Measurements from ENCODE around the gene WBP1L. TPM values are rescaled to one million over a fixed set of nuclear protein-coding genes. Genes with fewer than 3 reads are reported as not detected.
"Not testable (repeated sequence)": the region's sequence is repeated elsewhere in the genome, so short reads cannot be mapped to it uniquely, and the experiment has no call there.

The WBP1L gene
- total RNA-seq, 1 experiment from 2014 or later, result 21.0 TPM

DNA sequence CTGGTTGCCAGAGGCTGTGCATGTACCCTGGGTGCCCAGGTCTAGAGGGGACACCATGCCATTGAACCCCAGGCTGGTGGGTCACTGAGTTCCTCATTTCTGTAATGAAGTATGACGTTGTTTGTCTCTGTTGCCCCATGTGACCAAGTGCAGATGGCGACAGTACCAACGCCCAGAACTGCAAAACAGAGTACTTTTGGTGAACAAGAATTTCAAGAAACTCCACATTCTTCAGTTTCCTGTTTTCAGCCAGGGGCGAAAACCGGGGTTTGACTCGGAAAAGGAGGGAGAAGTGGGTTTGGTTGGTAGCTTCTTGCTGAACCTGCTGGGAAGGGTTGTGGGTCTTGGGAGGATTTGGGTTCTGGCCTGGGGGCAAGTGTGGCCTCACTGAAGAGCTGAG lies 75.3 kb downstream of the WBP1L start:
- Histone ChIP-seq H3K27me3 (replicated peaks) (no peaks in the 10 kb centered on the region), H3K4me3 (no peak overlapping the region), H3K9me3 (replicated peaks) (no peaks in the 10 kb centered on the region), H3K36me3 (peaks cover 6% of the 10 kb centered on the region; the same call in 1 of the 2 replicates), H3K27ac (no peak overlapping the region), H3K4me1 (replicated peaks) (peaks cover 28% of the 10 kb centered on the region)
- no peak for DNase-seq (ENCODE audit: low read depth in 1 of 2, low spot score in 2 of 2)

DNA sequence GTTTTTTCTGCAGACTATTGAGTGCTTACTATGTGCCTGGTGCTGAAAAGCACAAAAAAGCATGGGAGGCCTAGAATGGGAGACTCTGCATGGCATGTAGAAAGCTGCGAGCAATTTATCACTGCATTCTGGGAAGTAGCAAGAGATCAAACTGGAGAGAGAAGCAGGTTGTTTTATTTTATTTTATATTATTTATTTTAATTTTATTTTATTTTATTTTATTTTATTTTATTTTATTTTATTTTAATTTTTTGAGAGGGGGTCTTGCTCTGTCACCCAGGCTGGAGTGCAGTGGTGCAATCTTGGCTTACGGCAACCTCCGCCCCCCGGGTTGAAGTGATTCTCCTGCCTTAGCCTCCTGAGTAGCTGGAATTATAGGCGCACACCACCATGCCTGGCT lies 76.3 kb downstream of the WBP1L start:
- not testable (repeated sequence) for H3K27ac ChIP-seq; H3K9me3 ChIP-seq (replicated peaks); H3K27me3 ChIP-seq (replicated peaks); DNase-seq (ENCODE audit: low read depth in 1 of 2, low spot score in 2 of 2); H3K4me3 ChIP-seq; H3K36me3 ChIP-seq
- H3K4me1 ChIP-seq (replicated peaks), result peaks cover 19% of the 10 kb centered on the region

DNA sequence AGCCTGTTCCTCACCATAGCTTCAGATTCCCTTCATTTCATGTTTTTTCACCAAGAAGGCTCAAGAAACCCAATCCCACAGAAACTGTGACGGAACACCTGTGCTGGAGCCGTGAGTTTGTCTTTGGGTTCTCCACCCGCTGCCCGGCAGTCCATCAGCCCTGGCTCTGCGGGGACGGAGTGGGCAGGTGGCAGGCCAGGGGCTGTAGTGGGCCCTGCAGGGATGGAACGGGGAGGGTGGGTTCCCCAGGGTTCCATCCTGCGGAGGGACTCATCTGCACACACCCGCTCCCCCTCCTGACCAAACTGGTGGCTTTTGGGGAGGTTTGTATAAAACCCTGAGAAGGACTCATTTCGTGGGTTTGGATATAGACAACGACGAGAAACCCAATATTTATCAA lies 78.5 kb downstream of the WBP1L start:
- no peak for DNase-seq (ENCODE audit: low read depth in 1 of 2, low spot score in 2 of 2)
- H3K4me1 ChIP-seq (replicated peaks), result no peaks in the 10 kb centered on the region
- no peak overlapping the region for H3K27ac ChIP-seq
- no peaks in the 10 kb centered on the region for H3K9me3 ChIP-seq (replicated peaks)
- no peak overlapping the region for H3K4me3 ChIP-seq
- no peaks in the 10 kb centered on the region for H3K27me3 ChIP-seq (replicated peaks)
- H3K36me3 ChIP-seq, result no peaks in the 10 kb centered on the region

GRCh38 chr10:102824664-102825063 lies 80.9 kb downstream of the WBP1L start:
- no peak overlapping the region for H3K4me3 ChIP-seq
- no peaks in the 10 kb centered on the region for H3K27me3 ChIP-seq (replicated peaks)
- H3K4me1 ChIP-seq (replicated peaks), result no peaks in the 10 kb centered on the region
- no peak for DNase-seq (ENCODE audit: low read depth in 1 of 2, low spot score in 2 of 2)
- no peaks in the 10 kb centered on the region for H3K9me3 ChIP-seq (replicated peaks)
- H3K36me3 ChIP-seq, result no peaks in the 10 kb centered on the region
- H3K27ac ChIP-seq, result no peak overlapping the region

GRCh38 chr10:102826148-102826796 lies 82.5 kb downstream of the WBP1L start:
- Histone ChIP-seq H3K27ac (no peak overlapping the region), H3K4me3 (no peak overlapping the region), H3K9me3 (replicated peaks) (no peaks in the 10 kb centered on the region), H3K4me1 (replicated peaks) (no peaks in the 10 kb centered on the region), H3K36me3 (no peaks in the 10 kb centered on the region), H3K27me3 (replicated peaks) (no peaks in the 10 kb centered on the region)
- DNase-seq (ENCODE audit: low read depth in 1 of 2, low spot score in 2 of 2), result no peak

DNA sequence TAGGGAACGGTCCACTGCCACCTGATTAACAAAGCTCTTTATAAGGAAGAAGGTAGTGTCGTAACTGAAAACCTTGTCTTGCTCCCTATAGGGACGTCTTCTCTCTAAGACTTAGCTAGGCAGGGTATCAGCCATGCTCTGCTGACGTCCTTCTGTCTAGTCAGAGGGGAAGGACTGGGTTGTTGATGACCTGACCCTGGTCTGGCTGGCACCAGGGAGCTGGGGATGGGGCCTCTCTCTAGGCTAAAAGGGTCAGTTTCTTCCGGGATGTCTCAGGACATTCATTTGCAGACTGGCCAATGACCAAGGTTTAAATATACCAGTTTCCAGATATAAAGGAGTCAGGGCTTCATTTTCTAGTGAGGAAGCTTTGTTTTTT lies 83.8 kb downstream of the WBP1L start:
- no peak for DNase-seq (ENCODE audit: low read depth in 1 of 2, low spot score in 2 of 2)
- no peaks in the 10 kb centered on the region for H3K27me3 ChIP-seq (replicated peaks)
- H3K36me3 ChIP-seq, result no peaks in the 10 kb centered on the region
- H3K4me1 ChIP-seq (replicated peaks), result no peaks in the 10 kb centered on the region
- no peak overlapping the region for H3K4me3 ChIP-seq
- no peaks in the 10 kb centered on the region for H3K9me3 ChIP-seq (replicated peaks)
- no peak overlapping the region for H3K27ac ChIP-seq

GRCh38 chr10:102831322-102832071 lies 87.7 kb downstream of the WBP1L start:
- Histone ChIP-seq H3K4me1 (replicated peaks) (peaks cover 5% of the 10 kb centered on the region), H3K27me3 (replicated peaks) (no peaks in the 10 kb centered on the region), H3K27ac (no peak overlapping the region), H3K4me3 (no peak overlapping the region), H3K9me3 (replicated peaks) (no peaks in the 10 kb centered on the region), H3K36me3 (no peaks in the 10 kb centered on the region)
- no peak for DNase-seq (ENCODE audit: low read depth in 1 of 2, low spot score in 2 of 2)

- no peaks in the 10 kb centered on the region for H3K9me3 ChIP-seq (replicated peaks)
- DNase-seq (ENCODE audit: low read depth in 1 of 2, low spot score in 2 of 2), result no peak
- H3K36me3 ChIP-seq, result no peaks in the 10 kb centered on the region
- H3K4me3 ChIP-seq, result no peak overlapping the region
- no peak overlapping the region for H3K27ac ChIP-seq
- no peaks in the 10 kb centered on the region for H3K27me3 ChIP-seq (replicated peaks)
- peaks cover 5% of the 10 kb centered on the region for H3K4me1 ChIP-seq (replicated peaks)
Observed at GRCh38 chr10:102832248-102832647, 88.5 kb downstream of the WBP1L start.

DNA sequence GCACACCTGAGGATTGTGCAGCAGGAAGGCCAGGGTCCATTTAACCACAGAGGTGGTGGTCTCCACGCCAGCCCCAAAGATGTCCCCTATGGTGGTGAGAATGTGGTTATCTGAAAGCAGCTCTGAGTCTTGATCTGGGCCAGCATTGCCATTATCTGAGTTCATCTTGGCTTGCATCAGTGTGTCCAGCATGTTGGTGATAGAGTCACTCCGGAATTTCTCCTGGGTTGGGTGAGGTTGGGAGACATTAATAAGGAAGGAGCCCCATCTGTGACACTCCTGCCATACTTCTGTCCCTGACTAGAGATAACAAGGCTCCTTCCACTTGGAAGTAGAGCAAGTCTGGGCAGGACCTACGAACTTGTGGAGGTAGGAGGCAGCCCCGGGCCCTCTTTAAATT lies 89.2 kb downstream of the WBP1L start:
- Histone ChIP-seq H3K27me3 (replicated peaks) (no peaks in the 10 kb centered on the region), H3K27ac (no peak overlapping the region), H3K4me3 (no peak overlapping the region), H3K4me1 (replicated peaks) (peaks cover 5% of the 10 kb centered on the region), H3K9me3 (replicated peaks) (no peaks in the 10 kb centered on the region), H3K36me3 (no peaks in the 10 kb centered on the region)
- DNase-seq (ENCODE audit: low read depth in 1 of 2, low spot score in 2 of 2), result no peak

DNA sequence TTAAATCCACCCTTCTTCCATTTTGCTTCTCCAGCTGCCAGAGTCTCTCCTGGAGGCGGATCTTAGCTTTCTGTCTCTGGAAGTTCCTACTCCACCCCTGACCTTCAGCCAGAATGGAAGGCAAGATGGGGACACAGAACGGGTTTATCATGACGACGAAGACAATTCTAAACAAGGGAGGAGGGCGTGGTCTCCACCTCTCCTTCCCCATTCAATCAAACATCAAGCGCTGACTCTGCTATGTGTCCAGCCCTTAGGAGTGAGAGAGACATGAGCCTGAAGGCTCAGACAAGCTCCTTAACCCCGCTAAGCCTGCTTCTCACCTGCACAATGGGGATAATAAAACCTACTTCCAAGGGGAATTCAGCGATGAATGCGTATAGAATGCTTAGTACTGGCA lies 90.4 kb downstream of the WBP1L start:
- no peaks in the 10 kb centered on the region for H3K36me3 ChIP-seq
- H3K4me3 ChIP-seq, result no peak overlapping the region
- H3K27me3 ChIP-seq (replicated peaks), result no peaks in the 10 kb centered on the region
- no peaks in the 10 kb centered on the region for H3K9me3 ChIP-seq (replicated peaks)
- H3K4me1 ChIP-seq (replicated peaks), result peaks cover 5% of the 10 kb centered on the region
- DNase-seq (ENCODE audit: low read depth in 1 of 2, low spot score in 2 of 2), result no peak
- H3K27ac ChIP-seq, result no peak overlapping the region

DNA sequence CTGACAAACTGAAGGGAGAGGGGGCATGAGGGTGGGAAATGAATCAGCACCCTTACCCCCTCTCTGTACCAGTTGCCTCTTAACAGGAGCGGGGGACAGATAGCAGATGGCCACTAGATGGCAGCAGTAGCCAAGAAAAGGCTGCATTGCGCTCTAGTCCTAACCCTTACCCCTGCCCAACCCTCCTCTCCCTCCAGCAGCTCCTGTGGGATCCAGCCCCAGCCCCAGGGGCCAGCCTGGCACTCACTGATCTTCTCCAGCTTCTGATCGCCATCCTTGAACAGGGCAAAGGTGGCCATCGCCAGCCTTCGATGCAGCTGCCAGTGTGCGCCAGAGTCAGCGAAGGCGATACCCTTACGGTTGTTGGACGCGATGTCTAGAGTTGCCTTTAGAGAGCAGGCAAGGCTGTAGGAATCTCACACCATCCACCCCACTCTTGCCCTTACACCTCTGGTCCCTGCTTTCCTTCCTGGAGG lies 91.3 kb downstream of the WBP1L start:
- Histone ChIP-seq H3K36me3 (no peaks in the 10 kb centered on the region), H3K4me3 (no peak overlapping the region), H3K9me3 (replicated peaks) (no peaks in the 10 kb centered on the region), H3K27ac (no peak overlapping the region), H3K4me1 (replicated peaks) (peaks cover 5% of the 10 kb centered on the region), H3K27me3 (replicated peaks) (no peaks in the 10 kb centered on the region)
- DNase-seq (ENCODE audit: low read depth in 1 of 2, low spot score in 2 of 2), result peak; percentile 83 to 84

- Histone ChIP-seq H3K27ac (no peak within 1 kb of the TSS), H3K4me1 (replicated peaks) (peaks cover 5% of the 10 kb centered on the region), H3K36me3 (no peaks in the 10 kb centered on the region), H3K9me3 (replicated peaks) (no peaks in the 10 kb centered on the region), H3K4me3 (no peak within 1 kb of the TSS), H3K27me3 (replicated peaks) (no peaks in the 10 kb centered on the region)
- no peak for DNase-seq (ENCODE audit: low read depth in 1 of 2, low spot score in 2 of 2)
Observed at GRCh38 chr10:102837230-102837721, 93.5 kb downstream of the WBP1L start, which contains the start of gene CYP17A1. CYP17A1 (minus strand) TSS chr10:102837413; CDS start chr10:102837361, 52 bp downstream.

- not testable (repeated sequence) for H3K9me3 ChIP-seq (replicated peaks); H3K27me3 ChIP-seq (replicated peaks); H3K4me3 ChIP-seq; H3K36me3 ChIP-seq; DNase-seq (ENCODE audit: low read depth in 1 of 2, low spot score in 2 of 2); H3K27ac ChIP-seq; H3K4me1 ChIP-seq (replicated peaks)
Observed at GRCh38 chr10:102838276-102838927, 94.7 kb downstream of the WBP1L start.

GRCh38 chr10:102841827-102842345 lies 98.1 kb downstream of the WBP1L start:
- H3K27me3 ChIP-seq (replicated peaks), result no peaks in the 10 kb centered on the region
- H3K9me3 ChIP-seq (replicated peaks), result 0 out of 2 replicates have a peak, but pooled peaks cover 3% of the 10 kb centered on the region
- DNase-seq (ENCODE audit: low read depth in 1 of 2, low spot score in 2 of 2), result no peak
- no peak overlapping the region for H3K27ac ChIP-seq
- no peaks in the 10 kb centered on the region for H3K36me3 ChIP-seq
- no peaks in the 10 kb centered on the region for H3K4me1 ChIP-seq (replicated peaks)
- H3K4me3 ChIP-seq, result no peak overlapping the region

All from SJSA1 (cell line).